Rectal smooth muscle tissue (tissue), 1 donor: ENCODE data around the gene WDR44.

Source experiments
- H3K27ac ChIP-seq: one replicate; pipeline ENCODE4 v1.7.0; 2013; ENCODE audit warnings: low read depth, low read length, inconsistent platforms
- H3K27me3 ChIP-seq: one replicate; pipeline ENCODE4 v1.7.0; 2013; ENCODE audit warnings: low read length; ENCODE audit not compliant: control insufficient read depth, insufficient read depth
- H3K36me3 ChIP-seq: one replicate; pipeline ENCODE4 v1.7.0; 2013; ENCODE audit warnings: low read length; ENCODE audit not compliant: control insufficient read depth, insufficient read depth
- H3K4me1 ChIP-seq: one replicate; pipeline ENCODE4 v1.7.0; 2013; ENCODE audit warnings: low read length; ENCODE audit not compliant: control insufficient read depth, insufficient read depth
- H3K4me3 ChIP-seq: one replicate; pipeline ENCODE4 v1.7.0; 2013; ENCODE audit warnings: low read length
- H3K9ac ChIP-seq: one replicate; pipeline ENCODE4 v1.7.0; 2013; ENCODE audit warnings: low read length

The WDR44 gene

DNA sequence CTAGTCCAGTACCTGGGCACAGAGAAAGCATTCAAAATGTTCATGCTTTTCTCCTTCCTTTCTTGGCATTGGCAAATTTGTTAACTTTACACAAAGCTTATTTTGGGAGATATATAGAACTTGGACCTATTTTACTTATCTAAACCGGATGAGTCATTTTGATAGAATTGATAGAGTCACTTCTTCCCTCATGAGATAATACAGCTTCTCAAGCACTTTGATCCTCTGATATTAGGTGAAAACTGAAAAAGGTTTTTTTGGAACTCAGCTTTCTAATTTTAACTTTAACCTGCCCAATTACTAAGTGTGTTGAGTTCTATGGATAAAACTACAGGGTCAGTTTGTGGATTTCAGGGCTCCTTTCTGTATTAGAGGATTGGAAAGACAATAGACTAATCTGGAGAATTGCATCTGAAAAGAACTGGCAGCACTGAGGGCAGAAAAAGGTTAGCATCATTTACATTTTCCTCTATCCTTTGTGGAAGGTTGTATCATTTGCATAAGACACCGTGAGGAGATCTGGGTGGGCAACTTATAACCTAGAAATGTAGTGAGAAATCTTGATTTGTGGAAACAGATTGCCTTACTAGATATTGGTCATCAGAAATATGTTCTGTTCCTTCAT is 2.4 kb downstream of the WDR44 start:
- Histone ChIP-seq H3K36me3 (no peaks in the 10 kb centered on the region), H3K27me3 (no peaks in the 10 kb centered on the region), H3K4me1 (no peaks in the 10 kb centered on the region), H3K27ac (no peak overlapping the region), H3K9ac (no peak overlapping the region), H3K4me3 (no peak overlapping the region)

DNA sequence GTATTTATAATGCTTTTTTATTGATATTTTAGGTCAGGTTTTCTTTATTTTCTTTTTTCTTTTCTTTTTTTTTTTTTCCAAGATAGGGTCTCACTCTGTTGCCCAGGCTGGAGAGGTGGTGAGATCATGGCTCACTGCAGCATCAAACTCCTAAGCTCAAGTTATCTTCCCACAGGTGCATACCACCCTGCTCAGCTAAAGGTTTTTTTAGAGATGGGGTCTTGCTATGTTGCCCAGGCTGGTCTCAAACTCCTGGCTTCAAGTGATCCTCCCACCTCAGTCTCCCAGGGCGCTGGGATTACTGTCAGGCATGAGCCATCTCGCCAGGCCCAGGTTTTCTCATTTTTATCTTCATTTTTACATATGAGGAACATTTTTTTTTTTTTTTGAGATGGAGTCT is 3.3 kb downstream of the WDR44 start:
- H3K27ac ChIP-seq = no peak overlapping the region
- H3K4me1 ChIP-seq = no peaks in the 10 kb centered on the region
- no peak overlapping the region for H3K4me3 ChIP-seq
- no peaks in the 10 kb centered on the region for H3K27me3 ChIP-seq
- no peaks in the 10 kb centered on the region for H3K36me3 ChIP-seq
- no peak overlapping the region for H3K9ac ChIP-seq

DNA sequence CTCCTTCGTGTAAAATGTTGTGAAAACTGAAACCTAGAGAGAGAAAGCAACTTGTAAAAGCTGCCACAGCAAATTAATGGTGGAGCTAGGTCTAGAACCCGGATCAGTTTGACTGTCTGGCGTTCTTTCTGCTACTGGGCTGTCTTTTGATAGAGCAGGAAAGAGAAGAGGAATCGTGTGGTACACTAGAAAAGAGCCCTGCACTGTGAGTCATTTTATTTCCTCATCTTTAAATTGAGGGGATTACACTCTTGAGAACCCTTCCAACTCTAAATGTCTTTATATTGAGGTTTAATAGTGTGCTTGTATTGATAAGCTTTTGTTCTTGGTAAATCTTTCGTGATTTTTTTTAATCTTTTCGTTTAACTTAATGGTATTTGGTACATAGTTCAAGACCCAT is 4.3 kb downstream of the WDR44 start:
- no peak overlapping the region for H3K9ac ChIP-seq
- no peak overlapping the region for H3K27ac ChIP-seq
- H3K36me3 ChIP-seq = no peaks in the 10 kb centered on the region
- H3K4me3 ChIP-seq = no peak overlapping the region
- H3K27me3 ChIP-seq = no peaks in the 10 kb centered on the region
- H3K4me1 ChIP-seq = no peaks in the 10 kb centered on the region

DNA sequence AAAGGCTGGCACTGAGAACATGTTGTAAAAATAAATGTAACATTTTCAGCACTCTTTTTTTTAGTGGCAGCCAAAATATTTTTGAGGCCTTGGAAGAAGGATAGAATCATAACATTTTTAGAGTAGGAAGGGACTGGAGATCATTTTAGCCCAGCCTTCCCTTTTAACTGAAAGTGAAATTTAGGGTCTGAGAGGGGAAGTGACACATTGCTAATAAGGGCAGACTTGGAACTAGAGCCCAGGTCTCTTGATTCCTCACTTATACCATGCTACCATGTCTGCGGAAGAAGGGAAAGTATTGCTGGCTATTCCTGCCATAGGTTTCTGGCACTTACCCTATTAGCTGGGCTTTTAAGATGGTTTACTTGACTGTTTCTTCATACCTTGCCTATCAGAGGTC is 4.8 kb downstream of the WDR44 start:
- no peaks in the 10 kb centered on the region for H3K36me3 ChIP-seq
- H3K9ac ChIP-seq = no peak overlapping the region
- H3K4me1 ChIP-seq = no peaks in the 10 kb centered on the region
- H3K27ac ChIP-seq = no peak overlapping the region
- no peak overlapping the region for H3K4me3 ChIP-seq
- H3K27me3 ChIP-seq = no peaks in the 10 kb centered on the region

DNA sequence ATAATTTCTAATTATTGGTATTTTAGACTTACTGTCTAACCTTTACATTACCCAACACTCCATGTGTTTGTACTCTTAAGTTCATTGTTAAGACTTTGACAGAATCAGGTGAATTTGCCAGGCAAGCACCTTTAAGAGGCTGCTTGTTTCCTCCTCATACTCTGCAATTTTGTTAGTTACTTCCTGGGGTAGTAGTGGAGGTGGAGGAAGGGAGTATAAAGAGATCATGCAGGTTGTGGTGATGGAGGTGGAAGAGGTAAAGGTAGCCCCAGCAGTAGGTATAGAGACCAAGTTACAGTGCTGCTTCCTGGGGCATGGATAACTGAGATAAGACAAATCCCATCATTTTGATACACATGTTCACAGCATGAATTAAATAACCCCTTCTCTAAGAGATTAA is 6.7 kb downstream of the WDR44 start:
- no peak overlapping the region for H3K9ac ChIP-seq
- H3K27ac ChIP-seq = no peak overlapping the region
- no peaks in the 10 kb centered on the region for H3K27me3 ChIP-seq
- H3K36me3 ChIP-seq = no peaks in the 10 kb centered on the region
- H3K4me3 ChIP-seq = no peak overlapping the region
- H3K4me1 ChIP-seq = no peaks in the 10 kb centered on the region

DNA sequence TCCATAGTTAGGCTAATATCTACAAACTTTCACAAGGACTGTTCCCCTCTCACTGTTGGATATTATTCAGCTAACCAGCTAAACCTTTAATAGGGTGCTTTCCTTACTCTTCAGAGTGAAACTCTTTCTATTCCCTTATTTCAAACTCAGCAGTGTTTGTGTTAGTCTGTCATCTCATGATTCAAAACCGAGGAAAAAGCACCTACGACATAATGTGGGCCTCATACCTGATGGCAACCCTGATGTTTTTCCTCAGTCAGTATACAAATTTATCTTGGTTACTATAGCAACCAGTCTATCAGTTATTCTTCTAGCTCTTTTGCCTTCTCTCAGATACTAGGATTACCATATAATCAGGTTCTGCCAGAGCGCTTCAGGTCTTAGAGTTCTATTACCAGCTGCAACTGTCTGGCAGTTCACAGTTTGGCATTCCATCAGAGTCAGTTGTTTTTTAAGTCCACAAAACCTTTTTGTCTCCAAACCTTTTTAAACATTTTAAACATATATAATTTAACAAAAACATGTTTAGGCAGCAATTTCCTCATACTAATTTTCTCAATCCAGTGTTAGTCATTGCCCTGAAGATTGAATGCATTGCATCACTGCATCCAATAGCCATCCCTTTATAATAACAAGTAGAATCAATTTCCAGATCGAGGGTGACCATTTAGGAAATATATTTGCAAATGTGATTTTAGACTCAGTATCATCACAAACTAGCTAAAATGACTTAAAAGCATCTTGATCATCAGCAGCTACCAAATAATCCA is 7.4 kb downstream of the WDR44 start:
- Histone ChIP-seq H3K36me3 (no peaks in the 10 kb centered on the region), H3K4me3 (no peak overlapping the region), H3K27me3 (no peaks in the 10 kb centered on the region), H3K4me1 (no peaks in the 10 kb centered on the region), H3K27ac (no peak overlapping the region), H3K9ac (no peak overlapping the region)

DNA sequence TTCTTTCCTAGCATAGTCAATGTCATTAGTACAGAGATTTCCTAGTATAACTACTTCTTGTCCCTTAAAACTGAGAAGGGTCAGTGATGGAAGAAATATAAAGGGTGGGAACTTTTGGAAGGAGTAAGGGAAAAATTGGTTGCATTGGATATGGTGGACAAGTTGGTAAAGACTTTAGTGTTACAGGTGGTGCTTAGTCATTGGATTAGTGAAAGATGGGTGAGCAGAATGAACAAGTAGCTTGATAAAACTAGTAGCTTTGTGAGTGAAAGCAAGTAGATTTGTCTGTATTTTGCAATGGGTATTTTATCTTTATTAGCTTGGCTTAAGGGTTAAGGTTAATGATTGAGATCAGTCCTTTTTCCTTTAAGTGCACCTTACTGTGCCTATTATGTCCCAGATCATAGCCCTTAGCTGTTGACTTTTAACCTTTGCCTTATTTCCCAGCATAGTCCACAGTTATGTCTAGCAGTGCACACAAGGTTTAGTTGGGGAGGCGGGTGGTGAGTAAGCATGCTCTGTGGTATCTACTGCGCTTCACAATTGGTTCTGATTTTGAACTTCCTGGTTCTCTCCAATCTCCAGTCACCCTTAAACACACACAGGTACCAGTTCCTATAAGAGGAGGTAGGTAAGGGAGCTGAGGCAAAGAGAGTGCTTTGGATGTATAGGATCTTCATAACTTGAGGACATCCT is 9.5 kb downstream of the WDR44 start:
- no peak overlapping the region for H3K4me3 ChIP-seq
- H3K27ac ChIP-seq = no peak overlapping the region
- no peaks in the 10 kb centered on the region for H3K36me3 ChIP-seq
- no peaks in the 10 kb centered on the region for H3K4me1 ChIP-seq
- H3K27me3 ChIP-seq = no peaks in the 10 kb centered on the region
- H3K9ac ChIP-seq = no peak overlapping the region

DNA sequence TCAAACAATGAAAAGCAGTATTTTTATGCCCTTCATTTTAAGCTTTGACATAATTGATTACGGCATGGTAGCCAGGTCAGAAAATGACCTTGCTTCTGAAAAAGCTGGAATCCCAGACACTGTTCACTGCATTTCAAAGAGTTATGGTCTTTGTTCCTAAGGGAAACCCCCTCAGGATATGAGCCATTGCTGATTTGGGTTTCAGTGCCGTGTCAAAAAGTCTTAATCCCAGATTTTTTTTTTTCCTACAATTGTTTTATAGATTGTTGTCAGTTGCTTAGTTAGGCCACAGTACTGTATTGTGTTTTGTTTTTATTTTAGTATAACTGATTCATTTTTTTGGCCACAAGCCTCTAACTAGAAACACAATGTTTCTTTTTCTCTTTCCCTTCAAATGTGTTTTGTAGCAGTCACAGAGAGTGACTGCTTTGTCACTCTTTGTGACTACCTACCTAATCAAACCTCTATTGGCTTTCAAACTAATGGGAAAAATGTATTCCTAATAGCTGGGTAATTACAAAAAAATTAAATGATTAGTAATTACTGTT is 10.3 kb downstream of the WDR44 start:
- no peaks in the 10 kb centered on the region for H3K4me1 ChIP-seq

DNA sequence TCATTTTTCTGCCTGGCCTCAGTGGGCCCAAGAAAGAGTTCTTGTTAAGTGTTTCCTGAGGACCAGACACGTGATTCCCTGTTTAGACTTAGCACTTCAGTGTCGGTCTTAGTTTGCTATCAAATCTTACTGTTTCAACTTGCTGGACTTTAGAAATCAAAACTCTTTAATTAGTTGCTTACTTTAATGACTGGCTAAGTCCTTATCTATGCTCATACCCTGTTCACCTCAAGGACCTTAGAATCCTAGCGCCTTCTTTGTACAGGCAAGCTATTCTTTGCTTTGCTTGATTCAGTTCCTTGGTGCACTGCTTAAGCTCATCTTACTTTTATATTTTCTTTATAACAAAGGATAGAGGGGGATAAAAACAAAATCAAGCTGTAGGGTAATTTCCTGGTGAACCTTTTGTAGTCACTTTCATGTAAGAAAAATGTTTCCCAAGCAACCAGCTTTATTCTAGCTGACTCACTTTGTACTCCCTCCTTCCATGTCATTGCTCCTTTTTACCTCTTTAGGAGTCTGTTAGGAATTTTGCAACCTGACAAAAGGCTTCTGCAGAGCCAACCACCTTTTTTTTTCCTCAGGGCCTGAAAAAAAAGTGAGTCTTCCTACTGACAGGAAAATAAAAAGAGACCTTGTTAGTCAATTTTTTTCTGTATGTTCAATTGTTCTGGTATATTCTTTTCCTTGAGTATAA is 14.7 kb downstream of the WDR44 start:
- Histone ChIP-seq H3K4me3 (no peak overlapping the region), H3K36me3 (no peaks in the 10 kb centered on the region), H3K27me3 (no peaks in the 10 kb centered on the region), H3K27ac (no peak overlapping the region), H3K9ac (no peak overlapping the region), H3K4me1 (no peaks in the 10 kb centered on the region)

More for the DNA sequence above, 10.3 kb downstream of the WDR44 start:
- Histone ChIP-seq H3K27ac (no peak overlapping the region), H3K9ac (no peak overlapping the region), H3K36me3 (no peaks in the 10 kb centered on the region), H3K4me3 (no peak overlapping the region), H3K27me3 (no peaks in the 10 kb centered on the region)

DNA sequence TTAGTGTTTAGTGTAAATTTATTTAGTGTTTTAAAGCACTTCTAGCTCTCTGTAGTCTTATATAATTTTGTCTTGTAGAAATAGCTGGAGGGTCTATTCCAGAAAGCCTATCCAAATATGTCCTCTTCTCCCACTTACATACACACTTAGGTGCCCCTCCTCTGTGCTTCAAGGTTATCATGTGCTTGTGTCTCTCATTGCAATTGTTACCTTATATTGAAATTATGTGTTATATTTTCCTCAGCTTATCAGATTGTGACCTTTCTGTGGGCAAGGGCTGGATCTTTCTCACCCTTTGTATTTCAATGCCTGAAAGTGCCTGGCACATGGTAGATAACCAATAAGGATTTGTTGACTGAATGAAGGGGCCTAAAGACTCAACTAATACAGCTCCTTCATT is 18.4 kb downstream of the WDR44 start:
- Histone ChIP-seq H3K36me3 (no peaks in the 10 kb centered on the region), H3K4me3 (no peak overlapping the region), H3K27me3 (no peaks in the 10 kb centered on the region), H3K9ac (no peak overlapping the region), H3K27ac (no peak overlapping the region), H3K4me1 (no peaks in the 10 kb centered on the region)

DNA sequence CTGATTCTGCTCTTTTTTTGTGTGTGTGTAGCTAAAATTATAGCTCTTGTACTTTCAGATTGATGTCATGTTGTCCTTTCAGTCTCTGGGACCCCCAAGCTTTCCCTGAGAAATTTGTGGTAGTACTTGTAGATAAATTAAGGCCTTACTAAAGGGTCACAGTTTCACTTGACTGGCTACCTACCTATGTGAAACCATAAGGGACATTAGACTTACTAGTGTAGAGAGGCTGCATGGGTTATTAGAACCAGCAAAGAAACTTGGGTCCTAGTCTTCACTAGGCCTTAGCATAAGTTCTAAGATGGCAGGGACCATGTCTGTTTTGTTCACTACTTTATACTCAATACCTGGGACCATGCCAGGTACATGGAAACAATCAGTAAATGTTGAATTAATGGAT is 21.4 kb downstream of the WDR44 start:
- Histone ChIP-seq H3K9ac (no peak overlapping the region), H3K4me1 (no peaks in the 10 kb centered on the region), H3K27ac (no peak overlapping the region), H3K36me3 (no peaks in the 10 kb centered on the region), H3K4me3 (no peak overlapping the region), H3K27me3 (no peaks in the 10 kb centered on the region)

DNA sequence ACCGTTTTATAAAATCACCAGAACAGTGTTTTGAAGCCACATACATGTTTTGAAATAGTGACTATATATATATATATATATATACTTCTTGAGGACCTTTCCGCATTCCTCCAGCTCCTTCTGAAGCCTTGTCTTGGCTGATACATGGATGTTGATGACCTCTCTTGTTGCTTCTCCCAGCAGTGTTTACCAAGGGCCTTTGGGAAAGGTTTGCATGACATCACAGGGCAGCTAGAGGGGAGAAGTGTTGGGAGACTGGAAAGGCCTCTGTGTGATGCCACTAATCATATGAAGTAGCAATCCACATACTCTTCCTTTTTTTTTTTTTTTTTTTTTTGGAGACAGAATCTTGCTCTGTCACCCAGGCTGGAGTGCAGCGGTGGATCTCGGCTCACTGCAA is 22.5 kb downstream of the WDR44 start:
- H3K36me3 ChIP-seq = no peaks in the 10 kb centered on the region
- no peaks in the 10 kb centered on the region for H3K27me3 ChIP-seq
- H3K27ac ChIP-seq = no peak overlapping the region
- no peak overlapping the region for H3K9ac ChIP-seq
- no peaks in the 10 kb centered on the region for H3K4me1 ChIP-seq
- no peak overlapping the region for H3K4me3 ChIP-seq
